ENCODE measurements around the gene MTRF1L.

Gene MTRF1L, protein sequence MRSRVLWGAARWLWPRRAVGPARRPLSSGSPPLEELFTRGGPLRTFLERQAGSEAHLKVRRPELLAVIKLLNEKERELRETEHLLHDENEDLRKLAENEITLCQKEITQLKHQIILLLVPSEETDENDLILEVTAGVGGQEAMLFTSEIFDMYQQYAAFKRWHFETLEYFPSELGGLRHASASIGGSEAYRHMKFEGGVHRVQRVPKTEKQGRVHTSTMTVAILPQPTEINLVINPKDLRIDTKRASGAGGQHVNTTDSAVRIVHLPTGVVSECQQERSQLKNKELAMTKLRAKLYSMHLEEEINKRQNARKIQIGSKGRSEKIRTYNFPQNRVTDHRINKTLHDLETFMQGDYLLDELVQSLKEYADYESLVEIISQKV

DNA sequence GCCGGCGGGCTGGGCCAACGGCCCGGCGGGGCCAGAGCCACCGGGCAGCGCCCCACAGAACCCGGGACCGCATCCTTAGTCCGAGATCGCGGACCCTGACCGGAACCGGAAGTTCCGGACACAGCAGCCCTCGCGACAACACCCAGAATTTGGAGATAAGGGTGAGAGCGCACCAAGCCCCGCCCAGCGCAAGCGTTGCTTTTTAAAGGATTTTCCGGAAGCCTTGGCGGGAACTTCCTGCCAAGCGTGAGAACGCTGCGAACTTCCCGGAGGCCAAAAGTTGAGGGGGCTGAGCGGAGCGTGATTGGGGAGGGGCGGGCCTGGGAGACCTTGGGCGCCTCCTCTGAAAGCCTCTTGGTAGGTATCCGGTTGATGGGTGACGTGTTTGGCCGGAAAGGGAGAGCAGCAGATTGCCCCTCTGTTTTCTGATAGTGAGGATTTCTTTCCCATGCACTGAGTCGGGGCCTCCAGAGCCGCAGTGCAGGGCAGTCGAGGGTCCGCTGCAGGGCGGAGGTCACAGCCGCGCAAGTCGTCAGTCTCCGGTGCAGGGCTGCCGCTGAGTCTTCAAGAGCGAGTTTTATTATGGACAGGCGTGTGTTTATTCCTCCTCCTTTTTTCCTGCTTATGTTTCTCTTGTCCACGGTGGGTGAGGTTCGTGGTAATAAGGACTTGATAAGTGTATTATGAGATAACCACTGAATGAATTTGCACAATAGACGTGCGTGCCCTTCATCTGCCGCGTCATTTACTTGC, at the start of gene MTRF1L:
Gene MTRF1L (minus strand): TSS at position 97 of the 753 bp plus-strand sequence. CDS start 24 bp downstream, at position 73.
- peak; percentile 95 for DNase-seq

DNA sequence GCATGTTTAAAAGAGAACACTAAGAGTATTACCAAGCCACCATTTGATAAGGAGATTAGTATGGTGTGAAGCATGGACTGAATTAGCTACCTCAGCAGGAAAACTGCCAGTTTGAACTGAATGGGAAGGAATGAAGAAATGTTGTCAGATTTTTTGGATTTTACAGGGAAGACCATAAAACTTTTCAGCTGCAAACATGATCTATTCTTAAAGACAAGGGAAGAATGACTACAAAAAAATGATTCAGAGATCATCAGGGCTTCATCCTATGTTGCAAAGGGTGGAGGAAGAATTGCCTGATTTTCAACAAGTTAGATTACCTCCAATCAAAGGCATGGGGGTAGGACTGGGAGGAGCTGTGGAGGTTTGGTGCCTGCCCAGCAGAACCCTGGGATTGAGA, 49.3 kb upstream of the MTRF1L start:
- DNase-seq, result no peak

DNA sequence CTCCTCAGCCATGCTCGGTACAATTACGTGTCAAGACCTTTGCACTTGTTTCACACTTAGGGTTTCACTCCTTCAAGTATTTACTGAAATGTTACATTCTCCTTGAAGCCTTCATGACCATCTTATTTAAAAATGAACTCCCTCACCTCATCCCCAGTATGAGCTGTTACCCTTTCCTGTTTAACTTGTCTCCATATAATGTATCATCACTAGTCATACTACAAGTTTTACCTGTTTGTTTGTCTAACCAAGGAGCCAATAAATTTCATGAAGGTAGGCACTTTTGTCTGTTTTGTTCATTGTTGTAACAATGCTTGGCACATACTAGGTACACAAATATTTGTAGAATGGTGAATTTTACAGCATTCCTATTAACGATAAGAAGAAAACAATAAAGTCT, 46.1 kb upstream of the MTRF1L start:
- no peak for DNase-seq

DNA sequence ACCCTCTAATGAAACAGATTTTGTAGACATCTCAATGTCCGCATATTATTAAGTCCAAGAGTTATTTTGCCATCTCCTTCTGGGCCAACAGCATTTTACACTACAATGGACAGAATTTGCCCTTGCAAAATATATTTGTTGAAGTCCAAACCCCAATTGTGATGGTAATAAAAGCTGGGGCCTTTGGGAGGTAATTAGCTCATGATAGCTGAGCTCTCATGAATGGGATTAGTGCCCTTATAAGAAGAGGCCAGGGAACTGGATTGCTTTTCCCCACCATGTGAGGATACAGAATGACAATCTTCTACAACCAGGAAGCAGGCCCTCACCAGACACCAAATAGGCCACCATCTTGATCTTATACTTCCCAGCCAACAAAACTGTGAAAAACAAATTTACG, 44.9 kb upstream of the MTRF1L start:
- no peak for DNase-seq

DNA sequence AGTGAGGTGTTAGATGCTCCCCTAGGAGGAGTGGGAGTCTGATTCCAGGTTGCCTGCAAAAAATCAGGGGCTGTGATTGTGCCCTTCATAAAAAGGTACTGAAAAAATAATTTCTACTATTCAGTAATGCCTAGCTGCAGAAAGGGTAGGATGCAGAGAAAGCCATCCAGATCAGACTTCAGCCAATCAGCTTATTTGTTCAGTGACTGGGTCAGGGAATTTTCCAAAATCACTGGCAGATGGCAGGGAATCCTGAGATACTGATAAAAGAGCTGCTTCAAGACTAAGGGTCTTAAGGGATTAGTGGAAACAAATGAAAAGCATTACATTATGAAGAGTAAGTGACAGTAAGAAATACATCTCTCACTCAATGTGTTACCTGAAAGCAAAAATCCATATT, 42.8 kb upstream of the MTRF1L start:
- no peak for DNase-seq

DNA sequence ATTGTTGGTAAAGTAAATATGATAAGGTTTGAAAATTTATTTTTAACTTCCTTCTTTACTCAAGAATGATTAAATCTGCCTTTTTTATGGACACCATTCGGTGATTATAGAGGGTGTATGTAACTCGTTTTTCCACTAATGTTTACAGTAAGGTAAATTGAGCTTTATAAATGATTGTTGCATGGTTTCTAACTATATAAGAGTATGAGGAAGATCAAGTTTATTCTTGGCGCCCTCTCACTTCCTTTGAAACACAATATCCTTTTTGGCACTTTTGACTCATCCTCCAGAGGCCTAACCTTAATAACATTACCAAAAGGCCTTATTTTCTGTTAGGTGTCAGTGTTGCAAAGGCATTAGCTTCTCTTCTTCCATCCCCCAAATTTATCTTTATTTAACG, 41.8 kb upstream of the MTRF1L start:
- DNase-seq, result no peak

DNA sequence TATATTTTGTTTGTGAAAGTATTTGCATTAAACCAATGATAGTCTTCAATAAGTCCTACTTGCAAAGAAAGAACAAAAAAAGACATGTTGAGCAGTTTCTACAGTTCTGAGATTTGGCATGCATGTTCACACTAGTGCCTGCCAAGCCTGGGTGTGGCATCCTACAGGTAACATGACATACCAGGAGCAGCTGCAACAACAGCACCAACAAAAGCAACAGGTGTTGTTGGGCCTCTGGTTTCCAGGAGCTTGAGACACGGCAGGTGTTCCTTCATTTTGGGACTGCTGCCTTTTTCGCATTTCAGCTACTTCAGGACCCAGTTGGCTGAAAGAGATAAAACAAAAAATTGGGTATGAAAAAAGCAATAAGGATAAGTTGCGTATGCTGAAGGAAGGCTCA, 41.2 kb upstream of the MTRF1L start:
- DNase-seq, result peak; percentile 22

DNA sequence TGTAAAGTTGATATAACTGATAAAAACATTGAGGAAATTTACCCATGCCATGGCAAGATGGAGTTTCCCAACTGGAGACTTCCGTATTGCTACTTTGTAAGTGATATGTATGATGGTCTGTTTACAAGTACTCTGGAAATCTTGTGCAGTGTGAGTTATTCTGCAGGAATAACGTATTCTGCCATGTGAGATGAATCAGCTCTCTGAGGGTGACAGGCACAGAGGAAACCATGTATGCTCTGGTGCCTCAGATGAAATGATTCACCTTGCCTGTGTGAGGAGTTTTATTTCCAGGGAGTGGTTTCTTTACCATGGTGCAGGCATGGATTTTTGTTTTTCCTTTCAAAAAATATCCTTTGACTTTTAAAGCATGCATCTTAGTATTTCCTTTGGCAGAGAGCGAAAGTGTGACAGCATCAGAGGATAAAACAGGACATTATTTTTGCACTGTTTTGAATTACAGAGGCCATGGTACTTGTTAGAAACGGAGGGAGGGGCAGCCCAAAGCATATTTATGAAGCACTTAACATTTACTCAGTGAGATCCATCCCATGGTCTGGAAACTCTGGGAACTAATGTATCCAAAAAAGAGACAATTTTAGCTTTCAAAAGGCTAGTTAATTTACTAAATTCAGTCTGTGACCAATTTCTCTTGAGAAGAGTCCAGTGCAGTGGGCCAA, 36.0 kb upstream of the MTRF1L start:
- no peak for DNase-seq

DNA sequence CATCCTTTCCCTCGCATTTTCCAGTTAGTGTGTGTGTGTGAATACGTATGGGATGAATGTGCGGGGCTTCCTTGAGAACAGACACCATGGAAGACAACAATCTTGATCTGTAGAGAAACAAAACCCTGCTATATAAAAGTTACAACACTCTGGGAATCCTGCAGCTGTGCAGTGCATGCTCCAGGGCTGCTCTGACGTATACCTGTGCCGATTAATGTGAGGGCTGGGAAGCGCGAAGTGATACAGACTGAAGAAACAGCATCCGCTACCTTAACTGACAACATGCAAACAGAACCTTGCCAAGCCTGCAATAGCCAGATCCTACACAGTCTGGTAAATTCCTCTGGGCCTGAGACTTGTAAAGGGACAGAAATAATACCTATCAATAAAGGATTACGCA, 31.6 kb upstream of the MTRF1L start:
- DNase-seq, result no peak

DNA sequence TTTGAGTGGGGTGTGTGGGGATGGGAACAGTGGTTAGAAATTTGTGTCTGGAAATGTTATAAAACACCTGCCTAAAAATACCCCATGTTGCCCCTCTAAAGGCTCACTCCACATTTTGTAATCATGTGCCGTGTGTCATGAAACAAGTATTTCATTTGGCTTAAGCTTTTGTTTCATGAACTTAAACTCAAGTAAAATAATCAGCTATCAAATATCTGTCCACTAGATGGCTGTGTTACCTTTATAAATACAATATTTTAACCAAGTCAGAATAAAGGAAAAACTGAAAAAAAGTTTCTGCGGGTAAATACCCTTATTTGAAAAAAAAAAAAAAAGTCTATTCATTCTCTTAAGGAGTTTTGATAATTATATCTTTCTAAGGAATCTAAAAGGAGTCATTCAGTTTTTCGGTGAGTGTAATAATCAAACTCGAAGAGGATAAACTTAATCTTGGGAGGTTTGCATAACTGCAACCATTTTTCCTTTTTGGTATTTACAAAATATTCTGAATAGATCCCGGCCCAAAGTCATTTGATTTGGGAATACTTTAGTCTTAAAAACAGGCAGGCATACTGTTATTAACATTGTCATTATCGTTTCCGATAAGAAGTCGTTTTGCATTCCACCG, 29.9 kb upstream of the MTRF1L start:
- DNase-seq, result no peak

DNA sequence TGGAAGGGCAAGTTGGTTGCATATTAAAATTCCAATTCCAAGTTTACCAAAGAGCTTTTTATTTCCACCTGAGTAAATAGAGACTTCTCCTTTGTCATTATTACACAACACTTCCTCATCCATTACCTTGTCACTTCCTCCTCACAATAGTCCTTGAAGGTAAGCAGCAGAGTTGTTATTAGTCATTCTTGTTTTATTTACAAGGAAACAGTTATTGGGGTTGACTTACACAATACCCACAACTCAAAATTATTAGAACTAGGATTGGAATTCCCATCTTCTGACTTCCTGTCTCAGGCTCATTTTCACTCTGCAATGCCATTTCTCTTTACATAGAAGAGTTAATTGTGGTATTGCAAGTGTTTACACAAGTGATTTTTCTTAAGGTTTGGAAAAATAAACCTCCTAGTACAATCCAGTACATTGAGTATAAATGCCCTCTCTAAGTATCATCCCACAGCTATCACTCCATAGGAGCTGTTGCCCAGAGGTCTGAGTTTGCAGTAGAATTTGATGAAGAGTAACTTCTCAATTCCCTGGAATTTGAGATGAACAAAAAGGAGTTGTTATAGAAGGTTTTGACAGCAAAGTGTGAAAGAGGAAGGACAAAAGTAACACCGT, 28.9 kb upstream of the MTRF1L start:
- DNase-seq, result no peak

DNA sequence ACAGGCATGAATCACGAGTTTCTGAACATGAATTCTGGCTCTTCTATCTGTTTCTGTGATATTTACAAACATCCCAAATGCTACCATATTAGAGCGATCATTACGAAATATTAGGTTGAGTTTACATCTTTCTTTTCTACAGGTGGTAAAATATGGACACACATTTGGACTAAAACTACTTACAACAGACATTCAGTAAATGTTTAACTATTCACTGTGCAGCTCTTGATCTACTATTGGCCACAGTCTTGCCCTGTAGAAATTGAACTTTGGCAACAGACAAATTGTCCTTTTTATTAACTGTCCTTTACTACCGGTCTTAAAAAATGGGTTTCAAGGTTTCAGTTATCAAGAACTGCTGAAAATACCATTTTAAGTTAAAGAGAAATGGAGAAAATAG, 26.5 kb upstream of the MTRF1L start:
- DNase-seq, result no peak

DNA sequence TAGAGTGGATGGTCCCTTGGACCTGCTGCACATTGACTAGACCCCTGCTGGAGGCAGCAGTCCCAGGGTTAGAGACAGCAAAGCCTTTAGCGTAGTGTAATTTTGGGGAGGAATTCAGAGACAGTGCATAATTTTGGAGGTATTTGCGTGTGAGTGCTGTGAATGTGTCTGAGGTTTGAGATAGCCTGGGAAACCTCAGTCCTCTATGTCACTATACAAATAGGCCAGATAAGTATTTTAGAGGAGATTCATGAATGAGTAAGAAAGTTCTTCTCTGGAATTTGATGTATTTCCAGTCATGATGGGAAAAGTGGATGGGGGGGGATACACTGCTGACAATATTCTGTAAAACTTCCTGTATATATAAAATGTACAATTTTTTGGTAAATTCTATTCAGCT, 25.8 kb upstream of the MTRF1L start:
- no peak for DNase-seq

DNA sequence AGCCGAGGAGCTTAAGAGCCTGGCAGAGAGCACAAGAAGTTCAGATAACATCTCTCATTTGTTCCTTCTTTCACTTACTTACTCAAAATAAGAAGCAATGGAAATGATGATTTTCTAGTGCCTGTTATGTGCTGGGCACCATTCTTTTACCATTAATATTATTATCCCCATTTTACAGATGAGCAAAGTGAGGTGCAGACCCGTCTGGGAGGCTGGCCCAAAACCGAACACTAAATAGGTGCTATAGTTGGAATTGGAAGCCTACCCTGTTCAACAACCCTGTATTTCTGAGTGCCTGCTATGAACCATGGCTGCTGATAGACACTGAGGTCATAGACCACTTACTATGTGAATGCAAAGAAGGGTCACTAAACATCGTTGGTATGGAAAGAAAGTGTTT, 25.0 kb upstream of the MTRF1L start:
- DNase-seq, result no peak

DNA sequence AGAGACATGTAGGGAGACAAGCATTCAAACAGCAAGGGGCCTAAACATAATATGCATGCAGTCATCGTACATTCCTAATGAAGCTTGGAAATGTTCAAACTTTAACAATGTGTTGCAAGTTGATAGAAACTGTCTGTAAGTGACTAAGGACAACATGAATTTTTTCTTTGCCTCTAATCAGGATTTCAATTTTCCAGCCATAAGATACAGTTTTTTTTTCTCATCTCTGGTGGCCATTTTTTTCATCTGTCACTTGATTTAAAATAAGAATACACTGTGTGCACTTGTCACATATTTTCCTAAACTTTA, 22.2 kb upstream of the MTRF1L start:
- no peak for DNase-seq

DNA sequence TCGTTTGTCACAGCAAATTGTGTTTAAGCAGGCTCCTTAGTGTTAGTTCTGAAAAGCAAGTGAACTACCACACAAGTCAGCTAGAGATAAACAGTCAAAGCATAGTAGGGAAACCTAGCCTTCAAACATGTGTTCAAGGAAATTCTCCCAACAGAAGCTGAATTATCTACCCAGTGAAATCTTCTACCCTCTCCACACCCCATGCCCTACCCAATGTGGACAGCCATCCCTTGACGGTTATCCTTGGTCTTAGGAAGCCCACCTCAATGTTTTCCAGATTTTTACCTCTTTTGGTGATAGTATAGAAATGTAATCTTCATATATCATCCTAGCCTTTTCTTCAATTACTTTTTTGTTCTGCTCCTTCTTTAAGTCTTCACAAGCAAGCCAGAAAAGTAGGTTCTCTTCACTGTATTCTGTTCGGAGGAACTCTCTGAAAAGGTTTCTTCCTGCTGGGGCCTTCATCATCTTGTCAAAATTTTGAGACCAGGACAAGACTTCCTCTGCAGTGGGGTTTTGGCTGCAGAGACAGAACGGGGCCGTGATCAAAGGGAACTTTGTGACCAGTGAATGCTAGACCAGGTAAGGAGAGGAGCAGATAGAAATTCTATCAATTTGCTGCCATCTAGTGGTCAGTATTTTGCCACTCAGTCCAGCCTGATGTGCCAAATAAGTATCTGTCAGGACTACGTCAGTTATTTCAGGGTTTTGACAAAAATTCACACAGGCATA, 21.6 kb upstream of the MTRF1L start:
- peak; percentile 8 for DNase-seq

DNA sequence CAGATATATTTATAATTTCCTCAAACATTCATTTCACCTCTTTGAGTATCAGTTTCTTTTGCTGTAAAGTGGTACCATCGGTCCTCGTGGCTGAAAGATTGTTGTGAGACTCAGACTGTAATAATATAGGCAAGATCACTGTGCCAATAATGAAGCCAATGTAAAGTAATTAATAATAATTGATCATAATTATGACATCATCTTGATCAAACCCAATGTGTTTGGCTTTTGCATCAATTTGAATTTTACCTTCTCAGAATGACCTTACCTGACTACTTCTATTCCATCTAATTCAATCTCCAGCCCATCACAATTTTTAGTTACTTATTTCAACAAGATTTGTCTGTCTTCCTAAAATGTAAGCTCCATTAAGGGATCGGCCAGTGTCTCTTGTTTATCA, 15.8 kb upstream of the MTRF1L start:
- no peak for DNase-seq

DNA sequence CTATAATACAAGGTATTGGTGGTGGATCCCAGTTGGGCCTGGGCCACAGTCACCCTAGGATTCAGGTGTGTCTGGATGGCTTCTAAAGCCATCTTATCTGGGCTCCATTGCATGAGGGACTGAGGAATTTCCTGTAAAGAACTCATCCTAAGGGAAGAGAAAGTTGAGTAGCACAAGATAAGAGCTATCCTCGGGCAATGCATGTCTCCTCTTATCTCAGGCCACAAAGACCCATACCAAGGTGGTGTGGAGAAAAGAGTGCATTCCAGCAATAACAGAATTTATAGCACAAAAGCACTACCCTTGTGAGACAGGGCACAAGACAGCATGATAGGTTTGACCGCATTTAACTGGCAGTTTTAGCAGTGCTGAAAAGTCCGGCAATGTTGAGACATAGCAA, 14.3 kb upstream of the MTRF1L start:
- no peak for DNase-seq

DNA sequence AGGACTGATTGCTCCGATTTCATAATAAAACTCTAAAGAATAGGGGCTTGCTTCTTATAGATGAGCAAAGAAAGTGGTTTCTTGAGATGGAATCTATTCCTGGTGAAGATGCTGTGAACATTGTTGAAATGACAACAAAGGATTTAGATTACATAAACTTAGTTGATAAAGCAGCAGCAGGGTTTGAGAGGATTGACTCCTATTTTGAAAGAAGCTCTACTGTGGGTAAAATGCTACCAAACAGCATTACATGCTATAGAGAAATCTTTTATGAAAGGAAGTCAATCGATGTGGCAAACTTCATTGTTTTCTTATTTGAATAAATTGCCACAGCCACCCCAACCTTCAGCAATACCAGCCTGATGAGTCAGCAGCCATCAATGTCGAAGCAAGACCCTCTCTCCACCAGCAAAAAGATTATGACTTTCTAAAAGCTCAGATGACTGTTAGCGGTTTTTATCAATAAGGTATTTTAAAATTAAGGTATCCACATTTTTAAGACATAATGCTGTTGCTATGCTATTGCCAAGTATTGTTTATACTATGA, 12.7 kb upstream of the MTRF1L start:
- no peak for DNase-seq

DNA sequence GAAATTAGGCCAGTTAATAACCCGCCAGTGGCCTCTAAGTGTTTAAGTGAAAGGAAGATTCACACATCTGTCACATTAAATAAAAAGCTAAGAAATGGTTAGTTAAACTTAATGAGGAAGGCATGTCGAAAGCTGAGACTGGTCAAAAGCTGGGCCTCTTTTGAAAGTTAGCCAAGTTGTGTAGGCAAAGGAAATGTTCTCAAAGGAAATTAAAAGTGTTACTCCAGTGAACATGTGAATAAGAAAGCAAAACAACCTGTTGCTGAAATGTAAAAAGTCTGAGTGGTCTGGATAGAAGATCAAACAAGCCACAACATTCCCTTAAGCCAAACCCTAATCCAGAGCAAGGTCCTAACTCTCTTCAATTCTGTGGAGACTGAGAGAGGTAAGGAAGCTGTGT, 10.9 kb upstream of the MTRF1L start:
- no peak for DNase-seq

DNA sequence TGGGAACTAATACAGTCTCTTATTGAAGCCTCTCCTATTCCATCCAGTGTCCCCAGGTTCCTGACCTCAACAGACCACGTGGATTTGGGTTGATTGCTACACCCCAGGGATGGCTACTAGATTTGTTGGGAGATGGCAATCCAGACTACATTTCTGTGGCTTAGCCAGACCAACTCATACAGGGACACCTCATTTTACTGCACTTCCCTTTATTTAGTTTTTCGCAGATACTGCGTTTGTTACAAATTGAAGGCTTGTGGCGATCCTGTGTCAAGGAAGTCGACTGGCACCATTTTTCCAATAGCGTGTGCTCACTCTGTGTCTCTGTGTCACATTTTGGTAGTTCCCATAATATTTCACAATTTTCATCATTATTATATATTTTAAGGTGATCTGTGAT, 10.3 kb upstream of the MTRF1L start:
- no peak for DNase-seq

DNA sequence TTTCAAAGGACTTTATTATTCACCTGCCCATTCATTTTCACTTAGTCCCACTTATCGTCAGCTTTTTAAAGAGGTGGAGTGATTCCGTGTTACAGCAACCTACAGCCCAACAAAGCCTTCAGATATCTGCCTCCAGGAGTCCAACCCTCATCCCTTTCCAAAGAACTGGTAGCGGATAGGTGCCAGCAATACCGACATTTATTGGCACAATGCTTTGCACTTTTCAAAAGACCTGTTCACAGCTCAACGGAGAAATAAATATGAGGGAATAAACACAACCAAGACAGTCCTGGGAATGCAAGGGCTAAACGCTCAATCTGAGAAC, 819 bp upstream of the MTRF1L start:
- peak; percentile 47 for DNase-seq
